ENCODE results near the gene HS3ST3A1. TPM values are rescaled to one million over a fixed set of nuclear protein-coding genes. Genes with fewer than 3 reads are reported as not detected.

Gene HS3ST3A1
- total and polyA plus RNA-seq, 2 of the 4 experiments (the other 2 are of a cell fraction) = 8.8 to 9.0 TPM

DNA sequence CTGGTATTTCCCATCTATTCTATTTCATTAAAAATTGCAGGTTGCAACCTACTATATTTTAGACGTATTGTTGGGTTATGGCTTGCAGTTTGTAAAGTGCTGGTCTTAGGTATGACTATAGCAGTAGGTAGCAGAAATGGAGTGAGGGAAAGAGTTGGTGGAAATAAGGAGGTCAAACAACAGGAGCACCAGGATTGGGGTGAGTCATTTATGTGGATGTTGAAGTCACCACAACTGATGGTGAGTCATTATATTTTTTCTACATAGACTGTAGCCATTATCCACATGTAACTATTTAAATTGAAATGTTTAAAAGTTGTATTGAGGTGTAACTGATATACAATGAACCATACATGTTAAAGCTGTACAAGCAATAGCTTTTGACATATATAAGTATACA lies 25.0 kb upstream of the HS3ST3A1 start:
- peak; percentile 50; the same call in 1 of the 2 replicates for TF ChIP-seq BHLHE40 (IDR thresholded peaks at IDR 0.05; ENCODE audit: low read depth, low read length)
- no peak for TF ChIP-seq RAD21 (IDR thresholded peaks at IDR 0.05; ENCODE audit: low read length)
- TF ChIP-seq FOS (IDR thresholded peaks at IDR 0.05; ENCODE audit: low read depth, low read length) = peak; percentile 97
- Histone ChIP-seq H2BK5ac (ENCODE audit: low read depth, low read length, poor library complexity, severe bottlenecking) (no peak overlapping the region), H2BK15ac (ENCODE audit: low read depth, low read length) (no peak overlapping the region), H3K36me3 (ENCODE audit: control insufficient read depth, insufficient read depth, low read length) (no peaks in the 10 kb centered on the region), H3K4me2 (ENCODE audit: low read depth, low read length) (no peak overlapping the region), H4K20me1 (ENCODE audit: insufficient read depth, low read length) (no peaks in the 10 kb centered on the region), H3K9me1 (ENCODE audit: insufficient read depth, low read length) (no peaks in the 10 kb centered on the region), H4K91ac (ENCODE audit: insufficient read depth, low read depth, low read length) (no peak overlapping the region), H3K79me1 (ENCODE audit: low read depth in 1 of 2, low read length in 2 of 2) (no peaks in the 10 kb centered on the region), H2AK5ac (ENCODE audit: low read depth, low read length) (no peak overlapping the region), H3K4ac (ENCODE audit: low read depth, low read length) (no peak overlapping the region), H3K9me3 (ENCODE audit: control insufficient read depth, insufficient read depth, low read length) (no peaks in the 10 kb centered on the region; the same call in 1 of the 2 replicates), H3K23ac (ENCODE audit: low read depth, low read length) (no peak overlapping the region), H2AK9ac (replicated peaks; ENCODE audit: low read depth, low read length, poor library complexity) (no peak overlapping the region), H3K4me3 (ENCODE audit: insufficient read depth, low read depth, low read length) (no peak overlapping the region), H2BK20ac (ENCODE audit: low read depth, low read length) (no peak overlapping the region), H3K4me1 (ENCODE audit: control insufficient read depth, insufficient read depth, low read length) (no peaks in the 10 kb centered on the region), H2BK120ac (ENCODE audit: low read depth, low read length) (no peak overlapping the region), H3K14ac (replicated peaks; ENCODE audit: low read depth, low read length) (no peak overlapping the region), H3K27ac (ENCODE audit: insufficient read depth, low read length) (no peak overlapping the region), H2AFZ (replicated peaks; ENCODE audit: low read length, poor library complexity) (no peak overlapping the region), H3K56ac (ENCODE audit: extremely low read depth, insufficient read depth, low read length) (no peak overlapping the region), H3K18ac (ENCODE audit: low read depth, low read length) (no peak overlapping the region), H4K5ac (ENCODE audit: low read depth, low read length) (no peak overlapping the region), H4K8ac (ENCODE audit: low read depth in 2 of 2, low read length in 2 of 2) (no peak overlapping the region), H3K9ac (ENCODE audit: low read depth, low read length) (no peak overlapping the region), H3K27me3 (ENCODE audit: control insufficient read depth, insufficient read depth, low read length) (no peaks in the 10 kb centered on the region)
- WGBS, 2 experiments (ENCODE audit: extremely low coverage in 2 of 2, insufficient read length in 1 of 2) = no CpG with 5 or more reads among the region's 1 CpG
- ATAC-seq (ENCODE audit: low read depth) = peak; percentile 92
- dilution Hi-C loops (cut with HindIII; ENCODE audit: low sequenced_read_pairs, unreplicated experiment) (no loop called here), in situ Hi-C loops (cut with MboI; ENCODE audit: low sequenced_read_pairs) (no loop called here), intact Hi-C loops (cut with micrococcal nuclease) (no loop called here)
- DNase-seq = peak; percentile 91
- BruUV-seq (replicated peaks) = no TSS peak
- CTCF ChIA-PET = no interaction called here
- POLR2A ChIA-PET (ENCODE audit: unreplicated experiment) = no interaction called here
